CD4-positive, alpha-beta T cell treated with Interleukin-4 for 1 hour (primary cell): ENCODE data around the gene AGAP1.
"Not testable (repeated sequence)": the region's sequence is repeated elsewhere in the genome, so short reads cannot be mapped to it uniquely, and the experiment has no call there.

ENCODE experiments used
- DNase-seq, 2 donors: peaks; one replicate each; pipeline ENCODE4 v3.0.0-alpha.2; 2020 to 2022

The AGAP1 gene

GRCh38 chr2:235747786-235748091, 253.9 kb downstream of the AGAP1 start:
- DNase-seq: no peak

GRCh38 chr2:235749121-235749770, 255.4 kb downstream of the AGAP1 start:
- DNase-seq: no peak

GRCh38 chr2:235749771-235750160, 255.9 kb downstream of the AGAP1 start:
- no peak for DNase-seq

GRCh38 chr2:235752846-235753245, 259.0 kb downstream of the AGAP1 start:
- no peak for DNase-seq

GRCh38 chr2:235754357-235755207, 260.7 kb downstream of the AGAP1 start:
- DNase-seq: no peak

GRCh38 chr2:235756491-235756890, 262.6 kb downstream of the AGAP1 start:
- DNase-seq: no peak

- no peak for DNase-seq
Measured at GRCh38 chr2:235757212-235757611, 263.4 kb downstream of the AGAP1 start.

- DNase-seq: no peak
Measured at GRCh38 chr2:235757640-235758039, 263.8 kb downstream of the AGAP1 start.

- no peak for DNase-seq
Measured at GRCh38 chr2:235762832-235763598, 269.2 kb downstream of the AGAP1 start.

- DNase-seq: no peak
Measured at GRCh38 chr2:235763816-235764215, 270.0 kb downstream of the AGAP1 start.

GRCh38 chr2:235764478-235764877, 270.6 kb downstream of the AGAP1 start:
- DNase-seq: not testable (repeated sequence)

- no peak for DNase-seq
Measured at GRCh38 chr2:235765181-235765820, 271.5 kb downstream of the AGAP1 start.

GRCh38 chr2:235766278-235766677, 272.4 kb downstream of the AGAP1 start:
- DNase-seq: peak; percentile 24 to 39

GRCh38 chr2:235768606-235769005, 274.8 kb downstream of the AGAP1 start:
- no peak for DNase-seq

- DNase-seq: no peak
Measured at GRCh38 chr2:235769046-235769445, 275.2 kb downstream of the AGAP1 start.

GRCh38 chr2:235770909-235771820, 277.3 kb downstream of the AGAP1 start:
- DNase-seq: no peak

- DNase-seq: no peak
Measured at GRCh38 chr2:235773188-235773928, 279.5 kb downstream of the AGAP1 start.

GRCh38 chr2:235774153-235774870, 280.5 kb downstream of the AGAP1 start:
- DNase-seq: no peak

- no peak for DNase-seq
Measured at GRCh38 chr2:235776531-235776930, 282.7 kb downstream of the AGAP1 start.

- DNase-seq: peak; percentile 35 to 43
Measured at GRCh38 chr2:235779444-235779896, 285.6 kb downstream of the AGAP1 start.

GRCh38 chr2:235780401-235780800, 286.6 kb downstream of the AGAP1 start:
- DNase-seq: no peak
